Measurements from ENCODE around the gene TBX2.
"Not testable (repeated sequence)": the region's sequence is repeated elsewhere in the genome, so short reads cannot be mapped to it uniquely, and the experiment has no call there.

GRCh38 chr17:61357061-61357460, 42.6 kb upstream of the TBX2 start:
- not testable (repeated sequence) for TF ChIP-seq CTCF (tag by site-specific recombination; IDR thresholded peaks at IDR 0.05); MEIS1 (CRISPR knock-in tag; IDR thresholded peaks at IDR 0.05; ENCODE audit: borderline replicate concordance)
